Measurements from ENCODE around the gene SNRPF.

SNRPF gene

DNA sequence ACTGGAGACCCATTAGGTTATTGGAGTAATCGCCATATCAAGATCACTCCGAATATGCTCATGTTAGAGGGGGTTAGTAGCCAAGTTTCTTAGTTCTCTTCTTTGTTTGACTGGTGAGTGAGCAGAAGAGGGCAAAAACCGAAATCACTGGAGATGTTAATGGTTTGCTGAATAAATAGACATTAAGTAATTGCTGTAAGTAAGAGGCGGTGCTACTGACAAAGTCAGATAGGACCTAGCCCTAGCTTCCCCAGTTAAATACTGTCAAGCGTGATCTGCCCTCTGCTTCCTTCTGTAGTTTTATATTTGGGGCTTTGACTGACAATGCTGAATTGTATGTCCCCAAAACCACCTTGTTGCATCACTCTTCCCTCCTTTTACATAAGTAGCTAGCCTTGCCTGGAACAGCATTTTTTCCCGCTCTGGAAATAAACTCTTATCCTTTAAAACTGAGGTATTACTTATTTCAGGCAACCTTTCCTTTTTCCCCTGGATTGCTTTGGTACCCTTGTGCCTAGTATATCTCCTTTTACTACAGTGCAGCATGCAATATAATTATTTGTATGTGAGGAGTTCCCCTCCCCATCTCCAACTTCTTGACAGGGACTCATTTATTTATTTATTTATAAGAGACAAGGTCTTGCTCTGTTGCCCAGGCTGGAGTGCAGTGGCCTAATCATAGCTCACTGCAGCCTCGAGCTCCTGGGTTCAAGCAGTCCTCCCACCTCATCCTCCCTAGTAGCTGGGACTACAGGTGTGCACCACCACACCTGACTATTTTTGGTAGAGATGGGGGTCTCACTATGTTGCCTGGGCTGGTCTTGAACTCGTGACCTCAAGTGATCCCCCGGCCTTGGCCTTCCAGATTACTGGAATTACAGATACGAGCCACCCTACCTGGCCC lies 1.4 kb downstream of the SNRPF start:
- no peak for DNase-seq

- DNase-seq: no peak
Measured at GRCh38 chr12:95862038-95862437, 3.3 kb downstream of the SNRPF start.

GRCh38 chr12:95863337-95863736 lies 4.6 kb downstream of the SNRPF start:
- DNase-seq: no peak

GRCh38 chr12:95870897-95871296 lies 12.1 kb downstream of the SNRPF start:
- DNase-seq: no peak

GRCh38 chr12:95874452-95874851 lies 15.7 kb downstream of the SNRPF start:
- no peak for DNase-seq

DNA sequence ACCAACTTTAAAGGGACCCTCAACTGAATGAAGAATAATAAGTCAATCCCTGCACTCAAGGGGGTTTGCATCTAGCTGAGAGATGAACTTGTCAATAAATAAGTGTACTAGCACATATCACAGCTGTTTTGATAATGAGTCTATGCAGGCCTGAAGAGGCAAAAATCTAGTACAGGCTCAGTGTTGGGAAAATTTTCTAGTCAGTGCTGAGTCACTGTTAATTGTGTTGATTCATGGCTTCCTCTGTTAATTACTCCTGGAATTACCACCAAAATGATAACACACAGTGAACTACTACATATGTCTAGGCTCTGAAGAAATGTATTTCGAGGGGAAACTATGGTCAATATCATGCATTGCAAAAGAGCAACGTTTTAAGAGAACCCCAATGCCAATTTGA lies 18.9 kb downstream of the SNRPF start:
- DNase-seq: no peak

- no peak for DNase-seq
Measured at GRCh38 chr12:95880895-95881294, 22.1 kb downstream of the SNRPF start.

GRCh38 chr12:95881331-95881955 lies 22.7 kb downstream of the SNRPF start:
- no peak for DNase-seq

- DNase-seq: no peak
Measured at GRCh38 chr12:95882080-95882479, 23.3 kb downstream of the SNRPF start.

DNA sequence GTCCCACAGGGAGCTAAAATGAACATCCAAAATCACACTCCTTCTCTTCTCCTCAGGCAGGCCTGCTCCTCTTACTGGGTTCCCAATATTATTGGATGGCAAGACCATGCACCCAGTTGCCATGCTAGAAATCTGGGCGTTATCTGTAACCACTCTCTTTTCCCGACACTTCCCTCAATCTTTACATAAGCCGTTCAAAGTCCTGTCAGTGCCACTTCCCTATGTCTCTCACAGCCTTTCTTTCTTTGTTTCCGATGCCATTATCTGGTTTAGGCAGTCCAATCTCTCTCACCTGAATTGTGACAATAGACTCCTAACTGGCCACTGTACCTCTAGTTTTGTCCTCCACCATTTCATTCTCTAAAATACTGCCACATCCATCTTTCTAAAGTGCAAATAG lies 24.1 kb downstream of the SNRPF start:
- DNase-seq: no peak

- DNase-seq: no peak
Measured at GRCh38 chr12:95884998-95885397, 26.2 kb downstream of the SNRPF start.

DNA sequence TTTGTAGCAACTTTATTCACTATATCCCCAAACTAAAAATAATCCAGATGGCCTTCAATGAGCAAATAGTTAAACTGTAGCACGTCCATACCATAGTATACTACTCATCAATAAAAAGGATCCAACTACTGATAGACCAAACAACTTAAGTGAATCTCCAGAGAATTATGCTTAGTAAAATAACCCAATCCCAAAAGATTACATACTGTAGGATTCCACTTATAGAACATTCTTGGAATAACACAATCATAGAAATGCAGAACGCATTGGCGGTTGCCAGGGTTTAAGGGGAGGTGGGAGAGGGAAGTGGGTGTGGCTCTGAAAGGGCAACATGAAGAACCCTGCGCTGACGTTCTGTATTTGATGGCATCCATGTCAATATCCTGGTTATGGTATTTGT lies 28.6 kb downstream of the SNRPF start:
- DNase-seq: no peak

- no peak for DNase-seq
Measured at GRCh38 chr12:95890958-95891357, 32.2 kb downstream of the SNRPF start.

- DNase-seq: no peak
Measured at GRCh38 chr12:95896846-95897245, 38.1 kb downstream of the SNRPF start.

DNA sequence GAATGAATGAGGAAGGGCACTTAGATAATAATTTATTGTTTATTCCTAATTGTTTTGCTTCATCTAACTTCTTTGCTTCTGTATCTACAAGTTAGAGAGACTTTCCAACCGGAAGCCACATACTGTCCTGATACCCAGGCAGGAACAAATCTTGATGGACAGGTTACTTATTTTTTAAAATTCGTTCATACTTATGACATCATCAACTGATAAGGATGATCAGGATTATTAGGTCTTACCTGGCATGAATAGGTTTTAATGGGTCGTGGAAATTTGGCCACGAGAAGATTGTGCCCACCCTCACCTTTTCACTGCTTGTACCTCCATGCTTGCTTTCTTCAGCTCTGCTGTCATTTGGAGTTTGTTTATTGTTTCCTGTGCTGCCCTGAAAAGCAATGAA lies 39.3 kb downstream of the SNRPF start:
- DNase-seq: no peak

DNA sequence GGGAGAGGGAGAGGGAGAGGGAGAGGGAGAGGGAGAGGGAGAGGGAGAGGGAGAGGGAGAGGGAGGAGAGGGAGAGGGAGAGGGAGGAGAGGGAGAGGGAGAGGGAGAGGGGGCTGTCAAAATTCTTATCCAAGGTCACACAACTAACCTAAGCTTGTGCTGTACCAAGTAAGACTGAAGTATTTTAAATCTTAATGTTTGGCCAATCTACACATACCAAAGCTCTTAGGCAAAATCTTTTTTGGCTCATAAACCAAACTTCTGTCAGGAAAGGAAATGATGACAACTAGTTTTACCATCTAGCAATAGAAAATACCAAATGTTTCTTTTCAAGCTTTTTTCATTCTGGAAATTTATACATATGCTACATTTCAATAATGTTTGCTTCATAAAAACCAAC lies 49.8 kb downstream of the SNRPF start:
- no peak for DNase-seq

DNA sequence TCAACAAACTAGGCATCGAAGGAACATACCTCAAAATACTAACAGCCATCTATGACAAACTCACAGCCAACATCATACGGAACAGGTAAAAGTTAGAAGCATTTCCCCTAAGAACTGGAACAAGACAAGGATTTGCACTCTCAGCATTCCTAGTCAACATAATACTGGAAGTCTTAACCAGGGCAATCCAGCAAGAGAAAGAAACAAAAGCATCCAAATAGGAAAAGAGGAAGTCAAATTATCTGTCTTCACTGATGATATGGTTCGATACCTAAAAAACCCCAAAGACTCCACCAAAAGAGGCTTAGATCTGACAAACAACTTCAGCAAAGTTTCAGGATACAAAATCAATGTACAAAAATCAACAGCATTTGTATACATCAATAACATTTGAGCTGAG lies 51.1 kb downstream of the SNRPF start:
- no peak for DNase-seq
